K562 (cell line): ENCODE results near the gene LRRTM4. TPM values are rescaled to one million over a fixed set of nuclear protein-coding genes. Genes with fewer than 3 reads are reported as not detected.

Experiments used
- FOS ChIP-seq: IDR thresholded peaks from 3 replicates; pipeline ENCODE4 v1.6.1; 2011; ENCODE audit not compliant: insufficient read length; ENCODE audit errors: extremely low read depth
- NFIX ChIP-seq: fragments of 250-450 bp; sonication (Bioruptor Pico); IDR thresholded peaks from 2 replicates; pipeline ENCODE4 v1.4.0; 2020; ENCODE audit warnings: low read depth, mild to moderate bottlenecking, moderate library complexity
- NR3C1 ChIP-seq: sonication (generic); formaldehyde crosslinking; IDR thresholded peaks from 2 replicates; pipeline ENCODE4 v1.8.1; 2022; ENCODE audit warnings: missing genetic modification reagents
- SMC3 ChIP-seq: conservative IDR thresholded peaks from 2 replicates; pipeline ENCODE4 v1.6.1; 2011; ENCODE audit warnings: low read depth, low read length, improper control_type of control experiment; ENCODE audit not compliant: insufficient read depth
- ZBED1 ChIP-seq: IDR thresholded peaks from 2 replicates; pipeline ENCODE4 v1.6.1; 2014
- ZFX ChIP-seq: sonication (generic); formaldehyde crosslinking; IDR thresholded peaks from 2 replicates; pipeline ENCODE4 v1.8.0; 2022; ENCODE audit warnings: mild to moderate bottlenecking, missing genetic modification reagents, moderate library complexity
- ZNF347 ChIP-seq: fragments of 450-650 bp; formaldehyde crosslinking; IDR thresholded peaks from 2 replicates; pipeline ENCODE4 v1.4.0; 2020; ENCODE audit warnings: low read depth, mild to moderate bottlenecking, moderate library complexity
- ZNF644 ChIP-seq: fragments of 200-800 bp; sonication (Bioruptor generic); IDR thresholded peaks from 2 replicates; pipeline ENCODE4 v1.6.1; 2016; ENCODE audit warnings: low read depth, missing genetic modification characterization, missing compliant biosample characterization
- polyA plus RNA-seq, 8 experiments: library from polyadenylated mRNA; depleted of rRNA in 4 of 8; stranded (reverse) in 5 of 8; unstranded in 3 of 8; fragments of >200 nt; fragmentation: Nextera tagmentation in 2 of 8; fragmentation: Illumina TruSeq in 1 of 8; extraction: Ambion mirVana in 2 of 8; extraction: Trizol in 1 of 8; gene quantifications; 2 replicates each; pipeline versions ENCODE4 v1.2.1 to v1.2.3, GENCODE V29; 2011 to 2014; ENCODE audit warnings: inconsistent platforms in 1 of 8, missing spikeins in 1 of 8
- total RNA-seq, 7 experiments: library from RNA; depleted of rRNA in 6 of 7; stranded (reverse); fragments of >200 nt in 6 of 7; fragmentation: Illumina TruSeq in 2 of 7; extraction: Trizol in 2 of 7; gene quantifications; 2 replicates each; pipeline versions ENCODE4 v1.2.1 to v1.2.3, GENCODE V29; 2011 to 2021; ENCODE audit warnings: low replicate concordance in 1 of 7
- TF ChIP-seq, protein P1 (sequence below): fragments of 450-650 bp; IDR thresholded peaks from 2 replicates; pipeline ENCODE4 v1.6.1; 2017; ENCODE audit warnings: antibody characterized with exemption, mild to moderate bottlenecking
- TF ChIP-seq, protein P2 (sequence below): sonication (generic); formaldehyde crosslinking; IDR thresholded peaks from 2 replicates; pipeline ENCODE4 v1.8.1; 2023; ENCODE audit warnings: mild to moderate bottlenecking, missing genetic modification reagents

The LRRTM4 gene
- total and polyA plus RNA-seq, 9 of the 15 experiments (the other 6 are each of a cell fraction or from before 2014, with no cell fraction given): 0.04 TPM; not detected in 6

DNA sequence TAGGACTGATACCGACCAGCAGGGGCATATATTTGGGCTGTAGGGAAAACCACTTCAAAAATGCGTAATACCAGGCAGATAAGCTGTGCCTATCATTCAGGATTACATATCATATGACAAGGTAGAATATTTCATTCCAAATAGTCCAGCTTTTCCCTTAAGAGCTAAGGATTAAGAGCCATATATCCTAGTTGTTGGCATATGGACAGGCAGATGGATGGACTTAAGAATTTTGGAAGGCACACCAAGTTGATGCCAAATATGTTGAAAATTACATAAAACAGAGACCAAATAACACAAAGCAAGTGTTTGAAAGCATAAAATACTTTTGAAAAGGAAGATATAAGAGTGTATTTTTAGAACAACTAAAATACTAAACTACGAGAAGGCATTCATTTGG, 52.1 kb downstream of the LRRTM4 start (continued):
- TF ChIP-seq, protein P1, sequence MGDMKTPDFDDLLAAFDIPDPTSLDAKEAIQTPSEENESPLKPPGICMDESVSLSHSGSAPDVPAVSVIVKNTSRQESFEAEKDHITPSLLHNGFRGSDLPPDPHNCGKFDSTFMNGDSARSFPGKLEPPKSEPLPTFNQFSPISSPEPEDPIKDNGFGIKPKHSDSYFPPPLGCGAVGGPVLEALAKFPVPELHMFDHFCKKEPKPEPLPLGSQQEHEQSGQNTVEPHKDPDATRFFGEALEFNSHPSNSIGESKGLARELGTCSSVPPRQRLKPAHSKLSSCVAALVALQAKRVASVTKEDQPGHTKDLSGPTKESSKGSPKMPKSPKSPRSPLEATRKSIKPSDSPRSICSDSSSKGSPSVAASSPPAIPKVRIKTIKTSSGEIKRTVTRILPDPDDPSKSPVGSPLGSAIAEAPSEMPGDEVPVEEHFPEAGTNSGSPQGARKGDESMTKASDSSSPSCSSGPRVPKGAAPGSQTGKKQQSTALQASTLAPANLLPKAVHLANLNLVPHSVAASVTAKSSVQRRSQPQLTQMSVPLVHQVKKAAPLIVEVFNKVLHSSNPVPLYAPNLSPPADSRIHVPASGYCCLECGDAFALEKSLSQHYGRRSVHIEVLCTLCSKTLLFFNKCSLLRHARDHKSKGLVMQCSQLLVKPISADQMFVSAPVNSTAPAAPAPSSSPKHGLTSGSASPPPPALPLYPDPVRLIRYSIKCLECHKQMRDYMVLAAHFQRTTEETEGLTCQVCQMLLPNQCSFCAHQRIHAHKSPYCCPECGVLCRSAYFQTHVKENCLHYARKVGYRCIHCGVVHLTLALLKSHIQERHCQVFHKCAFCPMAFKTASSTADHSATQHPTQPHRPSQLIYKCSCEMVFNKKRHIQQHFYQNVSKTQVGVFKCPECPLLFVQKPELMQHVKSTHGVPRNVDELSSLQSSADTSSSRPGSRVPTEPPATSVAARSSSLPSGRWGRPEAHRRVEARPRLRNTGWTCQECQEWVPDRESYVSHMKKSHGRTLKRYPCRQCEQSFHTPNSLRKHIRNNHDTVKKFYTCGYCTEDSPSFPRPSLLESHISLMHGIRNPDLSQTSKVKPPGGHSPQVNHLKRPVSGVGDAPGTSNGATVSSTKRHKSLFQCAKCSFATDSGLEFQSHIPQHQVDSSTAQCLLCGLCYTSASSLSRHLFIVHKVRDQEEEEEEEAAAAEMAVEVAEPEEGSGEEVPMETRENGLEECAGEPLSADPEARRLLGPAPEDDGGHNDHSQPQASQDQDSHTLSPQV: no peak
- TF ChIP-seq, protein P2, sequence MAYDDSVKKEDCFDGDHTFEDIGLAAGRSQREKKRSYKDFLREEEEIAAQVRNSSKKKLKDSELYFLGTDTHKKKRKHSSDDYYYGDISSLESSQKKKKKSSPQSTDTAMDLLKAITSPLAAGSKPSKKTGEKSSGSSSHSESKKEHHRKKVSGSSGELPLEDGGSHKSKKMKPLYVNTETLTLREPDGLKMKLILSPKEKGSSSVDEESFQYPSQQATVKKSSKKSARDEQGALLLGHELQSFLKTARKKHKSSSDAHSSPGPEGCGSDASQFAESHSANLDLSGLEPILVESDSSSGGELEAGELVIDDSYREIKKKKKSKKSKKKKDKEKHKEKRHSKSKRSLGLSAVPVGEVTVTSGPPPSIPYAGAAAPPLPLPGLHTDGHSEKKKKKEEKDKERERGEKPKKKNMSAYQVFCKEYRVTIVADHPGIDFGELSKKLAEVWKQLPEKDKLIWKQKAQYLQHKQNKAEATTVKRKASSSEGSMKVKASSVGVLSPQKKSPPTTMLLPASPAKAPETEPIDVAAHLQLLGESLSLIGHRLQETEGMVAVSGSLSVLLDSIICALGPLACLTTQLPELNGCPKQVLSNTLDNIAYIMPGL (CRISPR knock-in tag): no peak
- TF ChIP-seq ZNF347 (CRISPR knock-in tag): no peak
- no peak for TF ChIP-seq ZFX (CRISPR knock-in tag)
- TF ChIP-seq NR3C1 (CRISPR knock-in tag): no peak
- no peak for TF ChIP-seq ZNF644 (tag)
- TF ChIP-seq NFIX: no peak
- TF ChIP-seq ZBED1: no peak
- no peak for TF ChIP-seq SMC3
- no peak for TF ChIP-seq FOS
- TF ChIP-seq, all 486 proteins: peak for 0
